GM21515 (cell line): ENCODE measurements around the gene FAIM.
"Not testable (repeated sequence)": the region's sequence is repeated elsewhere in the genome, so short reads cannot be mapped to it uniquely, and the experiment has no call there.

Experiments used
- ATAC-seq: cut with Tn5 transposase; IDR thresholded peaks from one replicate; pipeline ENCODE4 v1.9.1; 2021; ENCODE audit not compliant: unreplicated experiment

The FAIM gene

DNA sequence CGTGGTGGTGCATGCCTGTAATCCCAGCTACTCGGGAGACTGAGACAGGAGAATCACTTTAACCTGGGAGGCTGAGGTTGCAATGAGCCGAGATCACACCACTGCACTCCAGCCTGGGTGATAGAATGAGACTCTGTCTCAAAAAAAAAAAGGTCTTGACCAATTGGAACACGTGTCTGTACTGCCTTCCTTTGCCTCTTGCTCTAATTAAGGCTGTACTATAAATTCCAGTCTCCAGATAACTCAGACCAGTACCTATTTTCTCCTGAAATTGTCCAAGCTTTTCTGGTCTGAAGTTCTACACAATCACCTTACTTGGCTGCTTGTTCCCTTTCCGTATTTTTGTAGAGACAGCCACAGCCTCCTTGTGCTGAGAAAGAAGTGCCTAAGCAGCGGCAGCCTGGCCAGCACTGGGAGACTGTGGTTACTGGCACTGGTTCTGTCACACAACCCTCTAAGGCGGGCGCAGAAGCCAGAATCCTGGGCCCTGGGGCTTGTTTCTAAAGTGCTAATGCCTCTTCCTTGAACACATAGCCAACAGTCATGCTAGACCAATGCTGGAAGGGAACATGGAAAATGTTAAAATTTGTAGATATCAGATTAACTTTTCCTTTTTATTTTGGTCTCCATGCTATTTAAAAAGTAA, 8.3 kb upstream of the FAIM start:
- ATAC-seq, result no peak

- not testable (repeated sequence) for ATAC-seq
Observed at GRCh38 chr3:138601661-138602060, 6.9 kb upstream of the FAIM start.

DNA sequence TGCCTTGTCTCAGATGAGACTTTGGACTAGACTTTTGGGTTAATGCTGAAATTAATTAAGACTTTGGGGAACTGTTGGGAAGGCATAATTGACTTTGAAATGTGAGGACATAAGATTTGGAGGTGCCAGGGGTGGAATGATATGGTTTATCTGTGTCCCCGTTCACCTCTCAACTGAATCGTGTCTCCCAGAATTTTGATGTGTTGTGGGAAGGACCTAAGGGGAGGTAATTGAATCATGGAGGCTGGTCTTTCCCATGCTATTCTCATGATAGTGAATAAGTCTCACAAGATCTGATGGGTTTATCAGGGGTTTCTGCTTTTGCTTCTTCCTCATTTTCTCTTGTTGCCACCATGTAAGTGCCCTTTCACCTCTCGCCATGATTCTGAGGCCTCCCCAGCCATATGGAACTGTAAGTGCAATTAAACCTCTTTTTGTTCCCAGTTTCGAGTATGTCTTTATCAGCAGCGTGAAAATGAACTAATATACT, 4.4 kb upstream of the FAIM start:
- not testable (repeated sequence) for ATAC-seq

DNA sequence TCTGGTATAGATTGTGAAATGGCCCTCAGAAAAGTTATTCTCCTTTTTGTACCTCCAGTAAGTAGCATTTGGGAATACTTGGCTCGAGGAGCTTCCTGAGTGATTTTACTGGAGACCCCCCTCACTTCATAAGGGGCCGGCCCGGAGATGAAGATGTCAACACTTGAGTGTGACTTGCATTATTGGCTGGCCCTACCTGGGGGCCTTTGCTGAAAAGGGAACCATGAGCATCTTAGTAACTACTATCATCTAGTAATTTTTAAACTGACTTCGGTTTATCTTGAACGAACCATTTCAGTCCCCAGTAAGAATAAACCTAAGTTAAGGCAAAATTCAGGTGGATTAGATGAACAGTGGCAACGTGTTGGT, 1.3 kb downstream of the FAIM start:
- no peak for ATAC-seq

DNA sequence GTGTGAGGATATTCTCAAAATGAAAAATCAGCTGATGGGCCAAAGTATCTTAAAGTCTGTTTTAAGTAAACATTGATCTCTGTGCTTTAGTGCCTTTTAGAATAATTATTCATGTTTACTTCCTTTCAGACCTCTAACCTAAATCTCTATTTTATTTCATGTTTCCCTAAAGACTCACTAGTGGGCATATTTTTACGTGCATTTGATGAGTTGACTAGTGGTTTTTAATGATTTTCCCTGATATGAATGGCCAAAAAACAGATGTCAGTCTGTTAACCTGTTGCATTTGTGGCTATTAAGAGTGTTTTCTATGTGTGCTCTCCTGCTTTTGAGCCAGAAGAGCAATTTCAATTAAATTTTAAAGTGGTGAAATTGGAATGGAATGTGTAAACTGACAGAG, 6.9 kb downstream of the FAIM start:
- ATAC-seq, result no peak

- no peak for ATAC-seq
Observed at GRCh38 chr3:138620431-138620830, 11.9 kb downstream of the FAIM start.

- ATAC-seq, result no peak
Observed at GRCh38 chr3:138624518-138624917, 15.9 kb downstream of the FAIM start.

- no peak for ATAC-seq
Observed at GRCh38 chr3:138625707-138626365, 17.3 kb downstream of the FAIM start.

DNA sequence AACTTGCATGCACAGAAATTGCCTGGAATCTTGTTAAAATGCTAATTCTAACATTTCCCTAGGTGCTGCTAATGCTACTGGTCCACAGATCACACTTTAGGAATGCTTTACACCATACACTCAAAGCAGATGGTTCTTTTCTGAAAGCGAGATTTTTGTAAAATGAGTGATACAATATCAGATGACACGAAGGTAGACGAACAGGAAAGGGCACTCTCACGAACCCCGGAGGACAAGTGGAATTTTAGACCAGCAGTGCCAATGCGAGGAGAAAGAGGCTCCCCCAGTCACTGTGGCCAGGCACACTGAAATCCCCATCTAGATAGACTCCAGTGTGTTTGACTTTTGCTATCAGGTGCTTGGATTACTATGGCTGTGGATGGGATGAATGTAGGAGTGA, 21.0 kb downstream of the FAIM start:
- no peak for ATAC-seq

GRCh38 chr3:138638641-138639040, 30.1 kb downstream of the FAIM start:
- ATAC-seq, result no peak

GRCh38 chr3:138640537-138640936, 32.0 kb downstream of the FAIM start:
- no peak for ATAC-seq

- ATAC-seq, result no peak
Observed at GRCh38 chr3:138642226-138642926, 33.8 kb downstream of the FAIM start.

- ATAC-seq, result no peak
Observed at GRCh38 chr3:138642927-138643253, 34.3 kb downstream of the FAIM start.

DNA sequence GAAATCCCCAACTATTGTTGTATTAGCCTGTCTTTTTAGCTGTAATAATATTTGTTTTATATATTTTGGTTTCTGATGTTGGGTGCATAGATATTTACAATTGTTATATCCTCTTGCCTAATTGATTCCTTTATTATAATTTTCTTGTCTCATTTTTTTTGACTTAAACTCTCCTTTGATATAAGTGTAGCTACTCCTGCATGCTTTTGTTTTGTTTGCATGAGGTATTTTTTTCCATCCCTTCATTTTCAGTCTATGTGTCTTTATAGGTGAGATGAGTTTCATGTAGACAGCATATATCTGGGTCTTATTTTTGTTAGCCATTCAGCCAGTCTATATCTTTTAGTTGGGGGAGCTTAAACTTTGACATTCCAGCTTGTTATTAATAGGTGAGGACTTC, 37.4 kb downstream of the FAIM start:
- ATAC-seq, result no peak

GRCh38 chr3:138646513-138646912, 37.9 kb downstream of the FAIM start:
- no peak for ATAC-seq

GRCh38 chr3:138649134-138649533, 40.6 kb downstream of the FAIM start:
- no peak for ATAC-seq

DNA sequence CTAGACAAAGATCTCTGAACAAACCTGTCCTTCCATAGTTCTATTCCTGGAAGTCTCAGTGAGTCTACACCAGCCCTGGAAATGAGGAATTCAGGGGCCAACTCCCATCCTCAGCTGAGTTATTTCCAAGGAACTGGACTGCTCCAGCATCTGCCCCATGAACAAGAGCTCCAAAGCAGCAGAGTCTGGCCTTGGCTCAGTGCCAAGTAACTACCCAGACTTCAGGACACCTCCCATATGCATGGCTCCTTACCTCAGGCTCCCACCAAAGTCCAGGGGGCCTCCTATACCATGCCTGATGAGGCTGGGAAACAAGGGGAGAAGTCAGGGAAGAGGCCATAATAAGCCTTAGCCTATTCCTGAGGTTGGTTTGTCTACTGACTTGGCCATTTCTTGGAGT, 45.0 kb downstream of the FAIM start:
- no peak for ATAC-seq

- ATAC-seq, result no peak
Observed at GRCh38 chr3:138657508-138657907, 48.9 kb downstream of the FAIM start.

GRCh38 chr3:138668107-138668506, 59.5 kb downstream of the FAIM start:
- no peak for ATAC-seq

DNA sequence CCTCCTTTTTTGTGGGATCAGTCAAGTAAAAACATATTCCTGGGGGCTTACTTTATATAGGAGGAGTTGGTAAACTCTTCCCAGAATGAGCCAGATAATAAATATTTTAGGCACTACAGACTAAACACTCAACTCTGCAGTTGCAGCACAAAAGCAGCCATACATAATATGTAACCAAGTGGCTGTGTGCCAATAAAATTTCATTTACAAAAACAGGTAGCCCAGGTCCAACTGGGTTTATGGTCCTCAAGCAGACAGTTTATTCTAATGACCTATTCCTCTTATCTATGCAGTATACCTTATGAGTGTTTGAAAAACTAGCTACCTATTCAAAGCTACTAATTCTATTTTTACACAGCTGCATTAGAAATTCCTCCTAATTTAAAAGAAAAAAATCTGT, 61.8 kb downstream of the FAIM start:
- ATAC-seq, result no peak

GRCh38 chr3:138673641-138674530, 65.3 kb downstream of the FAIM start:
- ATAC-seq, result no peak
